CD4-positive, alpha-beta T cell treated with Interleukin-15 for 4 hours (primary cell): Measurements from ENCODE around the gene CCDC83.
A peak's percentile ranks its signal among the peaks of the same experiment; 100 is the strongest.
"Not testable (repeated sequence)": the region's sequence is repeated elsewhere in the genome, so short reads cannot be mapped to it uniquely, and the experiment has no call there.

Source experiments
- DNase-seq: peaks from one replicate; pipeline ENCODE4 v3.0.0-alpha.2; 2020; ENCODE audit warnings: low spot score

The CCDC83 gene

GRCh38 chr11:85889108-85889507 is 33.9 kb downstream of the CCDC83 start:
- DNase-seq = no peak

DNA sequence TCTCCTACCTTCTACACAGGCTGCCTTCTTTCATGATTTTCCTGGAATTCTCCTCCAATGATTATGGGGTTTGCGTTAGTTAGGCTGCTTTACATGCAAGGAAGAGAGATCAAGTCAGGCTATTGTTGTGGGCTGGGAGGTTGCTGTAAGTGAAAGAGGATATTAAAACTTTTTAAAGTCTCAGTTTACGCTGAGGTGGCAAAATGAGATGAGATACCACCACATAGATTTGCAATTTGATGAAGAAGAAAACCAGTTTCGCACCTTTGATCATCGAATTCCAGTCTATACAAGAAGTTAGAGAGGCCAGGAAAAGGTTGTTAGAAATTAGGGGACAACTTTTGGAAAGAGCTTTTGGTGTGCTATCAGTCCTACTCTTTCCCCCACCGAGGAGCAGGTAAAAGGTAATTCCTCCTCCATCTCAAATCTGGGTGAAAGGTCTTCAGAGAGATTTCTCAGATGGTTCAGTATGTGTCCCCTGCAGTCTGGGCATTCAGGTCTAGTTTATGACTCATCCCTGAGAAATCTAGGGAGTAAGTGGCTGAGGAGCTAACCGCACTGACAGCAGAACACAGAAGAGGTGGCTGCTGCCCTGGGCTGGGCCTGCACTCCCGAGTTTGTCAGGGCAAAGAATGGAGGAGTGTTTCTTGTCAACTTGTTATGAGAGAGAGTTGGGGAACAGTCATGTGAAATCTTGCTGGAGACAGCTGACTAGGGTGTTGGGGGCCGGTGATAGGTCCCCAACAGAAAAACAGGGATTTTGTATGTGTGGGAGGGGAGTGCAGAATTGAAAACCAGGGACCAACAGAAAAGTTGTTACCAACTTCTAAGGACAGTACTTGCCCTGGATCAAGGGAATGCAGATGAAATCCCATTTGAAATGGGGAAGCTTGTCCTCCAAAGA is 34.7 kb downstream of the CCDC83 start:
- DNase-seq = no peak

GRCh38 chr11:85893395-85893794 is 38.2 kb downstream of the CCDC83 start:
- no peak for DNase-seq

DNA sequence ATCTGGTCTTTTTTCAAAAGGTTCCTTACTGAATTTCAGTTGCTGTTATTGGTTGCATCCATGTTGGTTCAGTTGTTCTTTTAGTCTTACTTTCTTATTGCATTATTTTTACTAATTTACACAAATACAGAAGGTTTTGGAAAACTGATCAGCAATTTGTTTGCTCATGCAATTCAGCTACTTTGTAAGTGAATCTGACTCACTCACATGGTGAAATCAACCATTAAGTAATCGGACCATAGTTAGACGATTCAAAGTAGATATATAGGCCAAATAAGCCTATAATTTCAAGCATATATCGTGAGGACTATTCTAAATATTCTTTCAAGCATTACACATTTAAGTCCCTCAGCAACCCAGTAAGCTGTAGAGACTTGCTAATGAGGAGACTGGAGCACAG is 41.7 kb downstream of the CCDC83 start:
- no peak for DNase-seq

DNA sequence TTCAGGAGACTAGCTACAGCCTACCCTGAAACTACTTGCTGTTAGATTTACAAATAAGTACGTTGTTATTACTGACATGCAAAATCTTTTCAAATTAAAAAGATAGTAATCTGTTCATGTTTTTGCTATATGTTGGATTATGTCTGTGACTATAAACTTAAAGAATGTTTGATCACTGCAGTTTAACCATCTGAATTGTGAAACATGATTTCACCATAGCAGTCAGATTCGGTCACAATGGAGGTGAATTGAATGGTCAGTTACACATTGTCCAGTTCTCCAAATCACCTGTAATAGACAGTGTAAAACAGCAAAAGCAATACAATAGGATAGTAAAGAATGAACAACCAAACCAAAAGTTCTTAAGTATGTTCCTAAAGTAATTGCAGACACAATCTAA is 43.3 kb downstream of the CCDC83 start:
- no peak for DNase-seq

GRCh38 chr11:85902353-85902752 is 47.2 kb downstream of the CCDC83 start:
- no peak for DNase-seq

- no peak for DNase-seq
Observed at GRCh38 chr11:85903406-85903805, 48.2 kb downstream of the CCDC83 start.

DNA sequence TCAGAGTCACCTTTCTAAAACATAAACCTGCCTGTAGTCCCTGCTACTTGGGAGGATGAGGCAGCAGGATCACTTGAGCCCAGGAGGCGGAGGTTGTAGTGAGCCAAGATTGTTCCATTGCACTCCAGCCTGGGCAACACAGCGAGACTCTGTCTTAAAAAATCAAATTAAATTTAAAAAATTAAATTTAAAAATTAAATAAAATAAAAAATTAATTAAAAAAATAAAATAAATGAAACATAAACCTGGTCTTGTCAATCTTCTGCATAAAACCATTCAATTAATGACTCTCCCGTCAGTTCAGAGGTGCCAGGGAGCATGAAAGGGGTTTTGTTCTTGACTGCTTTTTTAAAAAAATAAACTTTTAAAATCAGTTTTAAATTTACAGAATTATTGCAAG is 48.6 kb downstream of the CCDC83 start:
- no peak for DNase-seq

DNA sequence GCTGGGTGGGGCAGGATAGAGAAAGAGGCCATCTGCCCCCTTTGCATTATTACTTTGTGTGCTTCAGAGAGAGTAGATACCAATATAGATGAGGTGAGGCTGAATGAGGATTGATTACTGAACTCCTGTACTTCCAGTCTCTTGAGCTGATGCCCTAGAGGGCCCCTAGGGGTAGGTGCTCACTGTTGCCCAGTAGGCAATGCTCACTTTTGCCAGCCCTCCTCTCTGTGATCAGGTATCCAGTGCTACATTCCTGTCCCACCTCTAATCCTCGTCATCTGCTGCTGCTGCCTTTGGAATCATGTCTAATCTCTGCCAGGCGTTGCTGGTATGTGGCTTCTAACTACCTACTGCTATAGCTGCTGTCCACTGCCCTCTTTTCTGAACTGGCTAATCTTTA is 57.2 kb downstream of the CCDC83 start:
- no peak for DNase-seq

- DNase-seq = no peak
Observed at GRCh38 chr11:85913513-85913912, 58.3 kb downstream of the CCDC83 start.

DNA sequence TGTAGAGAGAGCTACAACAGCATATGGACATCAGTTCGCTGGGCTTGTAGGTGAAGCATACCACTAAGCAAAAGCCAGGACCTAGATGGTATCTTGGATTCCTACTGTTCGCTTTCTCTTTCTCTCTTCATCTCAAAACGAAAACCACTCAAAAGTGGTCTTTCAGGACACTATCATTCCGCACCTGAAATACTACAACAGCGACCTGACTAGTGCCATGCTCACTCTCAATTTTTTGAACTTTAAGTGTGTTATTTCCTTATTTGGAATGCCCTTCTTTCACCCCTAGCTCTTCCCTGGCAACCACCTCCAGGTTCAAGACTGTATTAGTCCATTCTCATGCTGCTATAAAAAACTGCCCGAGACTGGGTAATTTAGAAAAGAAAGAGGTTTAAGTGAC is 59.2 kb downstream of the CCDC83 start:
- DNase-seq = no peak

DNA sequence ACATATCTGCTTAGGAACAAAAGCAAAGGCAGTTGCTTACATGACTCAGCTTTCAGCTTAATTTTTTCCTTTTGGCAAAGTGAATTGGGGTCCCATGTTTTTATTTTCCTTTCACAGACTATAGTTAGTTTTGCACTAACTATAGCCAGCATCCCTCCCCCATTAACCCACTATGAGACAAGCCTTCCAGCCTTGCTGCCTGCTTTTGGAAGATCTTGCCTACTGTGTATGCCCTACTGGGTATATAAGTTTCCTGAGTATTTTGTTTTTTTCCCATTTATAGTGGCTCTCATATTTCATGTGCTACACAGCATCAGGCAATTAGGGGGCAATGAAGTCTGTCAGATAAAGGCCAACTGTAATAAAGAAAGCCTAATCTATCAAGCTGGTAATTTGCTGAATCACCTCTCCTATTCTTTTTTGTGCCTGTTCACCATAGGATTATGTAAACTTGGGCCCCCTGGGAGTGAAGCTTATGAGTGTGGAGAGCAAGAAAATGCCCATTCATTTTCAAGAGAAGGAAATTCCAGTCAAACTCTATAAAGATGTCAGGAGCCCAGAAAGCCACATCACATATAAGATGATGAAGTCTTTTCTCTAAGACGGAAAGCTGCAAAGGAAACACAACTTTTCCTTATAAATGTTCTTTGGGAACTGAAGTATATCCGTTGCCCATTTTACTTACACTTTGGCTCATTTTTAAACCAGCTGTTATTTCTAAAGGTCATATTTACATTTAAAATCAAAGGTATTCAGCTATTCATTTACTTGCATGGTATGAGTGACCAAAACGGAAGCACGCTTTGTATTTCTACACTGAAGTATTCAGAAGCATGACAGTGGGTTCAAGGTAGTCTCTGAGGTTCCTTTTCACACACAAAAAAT is 64.0 kb downstream of the CCDC83 start:
- DNase-seq = no peak

GRCh38 chr11:85922367-85922766 is 67.2 kb downstream of the CCDC83 start:
- DNase-seq = no peak

DNA sequence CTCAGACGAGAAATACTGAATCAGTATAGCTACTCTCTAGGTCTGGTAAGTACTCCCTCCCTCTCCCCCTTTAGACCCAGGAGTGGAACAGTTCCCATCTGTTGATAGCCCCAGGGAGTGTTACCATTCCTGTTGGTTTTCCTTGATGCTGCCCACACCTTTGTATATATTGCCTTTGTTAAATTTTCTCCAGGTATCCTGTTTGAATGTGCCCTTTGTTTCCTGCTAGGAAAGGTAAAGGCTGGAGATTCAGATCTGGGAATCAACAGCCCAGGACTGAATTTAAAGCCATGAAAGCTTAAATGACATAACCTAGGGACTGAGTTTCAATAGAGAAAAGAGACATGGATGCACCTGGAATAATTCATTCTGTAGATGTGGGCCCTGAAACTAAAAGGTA is 68.3 kb downstream of the CCDC83 start:
- DNase-seq = no peak

DNA sequence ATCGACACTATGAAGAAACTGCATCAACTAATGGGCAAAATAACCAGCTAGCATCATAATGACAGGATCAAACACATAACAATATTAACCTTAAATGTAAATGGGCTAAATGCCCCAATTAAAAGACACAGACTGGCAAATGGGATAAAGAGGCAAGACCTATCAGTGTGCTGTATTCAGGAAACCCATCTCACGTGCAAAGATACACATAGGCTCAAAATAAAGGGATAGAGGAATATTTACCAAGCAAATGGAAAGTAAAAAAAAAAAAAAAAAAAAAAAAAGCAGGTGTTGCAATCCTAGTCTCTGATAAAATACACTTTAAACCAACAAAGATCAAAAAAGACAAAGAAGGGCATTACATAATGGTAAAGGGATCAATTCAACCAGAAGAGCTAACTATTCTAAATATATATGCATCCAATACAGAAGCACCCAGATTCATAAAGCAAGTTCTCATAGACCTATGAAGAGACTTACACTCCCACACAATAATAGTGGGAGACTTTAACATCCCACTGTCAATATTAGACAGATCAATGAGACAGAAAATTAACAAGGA is 71.6 kb downstream of the CCDC83 start:
- not testable (repeated sequence) for DNase-seq

DNA sequence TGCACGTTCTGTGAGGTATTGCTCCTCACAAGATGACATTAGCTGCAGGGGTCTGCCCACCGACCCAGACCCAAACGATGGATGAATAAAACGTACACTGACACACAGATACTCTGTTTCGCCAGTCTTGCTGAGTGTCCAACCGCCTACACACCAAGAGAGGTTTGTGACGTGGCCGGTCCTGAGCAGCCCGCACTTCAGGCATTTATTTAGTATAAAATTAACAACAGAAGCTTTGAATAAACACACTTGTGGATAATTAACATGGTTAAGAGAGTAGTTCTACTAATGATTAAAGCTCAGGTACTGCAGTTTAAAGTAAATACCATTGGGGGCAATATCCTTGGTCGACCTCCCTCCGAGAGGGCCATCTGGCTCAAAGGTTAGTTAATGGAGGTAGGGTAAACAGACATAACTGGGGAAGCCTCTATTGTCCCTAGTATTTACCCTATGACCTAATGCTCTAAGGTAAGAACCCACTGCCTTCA is 75.7 kb downstream of the CCDC83 start:
- DNase-seq = no peak

GRCh38 chr11:85934596-85935169 is 79.5 kb downstream of the CCDC83 start:
- no peak for DNase-seq

- no peak for DNase-seq
Observed at GRCh38 chr11:85935751-85936150, 80.6 kb downstream of the CCDC83 start.

GRCh38 chr11:85937835-85938234 is 82.7 kb downstream of the CCDC83 start:
- no peak for DNase-seq

DNA sequence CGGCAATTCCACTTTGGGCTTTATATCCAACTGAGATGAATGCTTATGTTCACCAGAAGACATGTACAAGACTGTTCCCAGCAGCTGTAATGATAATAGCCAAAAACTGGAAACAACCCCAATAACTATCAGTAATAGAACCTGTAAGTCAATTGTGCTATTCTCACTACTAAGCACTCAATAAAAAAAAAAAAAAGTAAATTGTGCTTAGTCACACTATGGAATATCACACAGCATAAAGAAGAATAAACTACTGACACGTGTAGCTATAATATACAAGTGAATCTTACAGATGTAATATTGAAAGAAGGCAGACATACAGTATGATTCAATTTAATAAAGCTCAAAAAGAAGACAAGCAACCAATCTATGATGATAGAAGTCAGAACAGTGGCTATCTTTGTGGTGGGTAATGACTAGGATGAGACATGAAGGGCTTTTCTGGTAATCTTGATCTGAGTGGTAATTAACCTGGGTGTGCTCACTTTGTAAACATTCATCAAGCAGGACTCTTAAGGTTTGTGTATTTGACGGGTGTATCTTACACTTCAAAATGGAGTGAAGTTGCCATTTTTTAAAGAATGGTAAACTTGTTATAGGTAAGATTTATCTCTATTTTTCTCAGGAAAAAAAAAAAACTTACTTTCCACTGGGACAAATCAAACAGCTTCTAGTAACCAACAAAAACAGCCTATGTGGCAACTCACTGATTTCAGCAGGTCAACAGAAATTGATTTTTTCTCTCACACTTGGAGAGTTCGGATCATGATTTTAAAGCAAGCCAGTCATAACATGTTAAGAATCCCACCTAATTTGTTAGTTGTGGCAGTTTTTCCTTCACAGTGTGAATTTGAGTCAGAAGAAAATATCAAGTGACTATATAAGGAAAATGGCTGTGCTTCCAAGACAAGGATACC is 84.2 kb downstream of the CCDC83 start:
- no peak for DNase-seq

GRCh38 chr11:85941380-85941973 is 86.3 kb downstream of the CCDC83 start:
- peak; percentile 29 for DNase-seq
